ENCODE results near the gene ETHE1. TPM values are rescaled to one million over a fixed set of nuclear protein-coding genes. Genes with fewer than 3 reads are reported as not detected.

ETHE1 gene
- total RNA-seq, 4 donors from 2014 or later: 66.6 to 126 (median 98.5) TPM

DNA sequence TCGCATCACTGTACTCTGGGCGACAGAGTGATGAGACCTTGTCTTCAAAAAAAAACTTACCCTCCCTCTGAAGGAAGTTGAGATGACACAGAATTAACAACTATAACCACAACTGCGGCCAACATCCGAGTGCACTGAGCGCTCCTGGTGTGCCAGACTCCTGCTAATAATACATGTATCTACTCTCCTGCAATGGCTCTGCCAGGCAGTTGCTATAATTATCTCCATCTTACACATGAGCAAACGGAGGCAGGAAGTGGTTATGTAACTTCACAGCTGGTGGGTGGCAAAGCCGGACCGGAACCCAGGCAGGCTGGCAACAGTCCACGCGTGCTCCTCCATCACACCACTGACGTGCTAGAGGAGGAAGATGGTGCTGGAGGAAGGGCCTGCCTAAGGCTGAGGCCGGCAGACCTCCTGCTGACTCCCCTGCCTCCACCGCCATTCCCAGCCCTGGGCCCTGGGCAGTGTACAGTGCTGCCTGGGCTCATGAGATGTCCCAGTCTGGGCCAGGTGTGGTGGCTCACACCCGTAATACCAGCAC is 35.8 kb upstream of the ETHE1 start:
- H3K27me3 ChIP-seq: no peaks in the 10 kb centered on the region
- no peak for DNase-seq
- peak overlapping the region; percentile 49 to 82 (median 70) for H3K27ac ChIP-seq
- intact Hi-C loops (cut with DNase I): no loop called here
- no peak for TF ChIP-seq POLR2A (IDR thresholded peaks at IDR 0.05)
- TF ChIP-seq, protein P1, sequence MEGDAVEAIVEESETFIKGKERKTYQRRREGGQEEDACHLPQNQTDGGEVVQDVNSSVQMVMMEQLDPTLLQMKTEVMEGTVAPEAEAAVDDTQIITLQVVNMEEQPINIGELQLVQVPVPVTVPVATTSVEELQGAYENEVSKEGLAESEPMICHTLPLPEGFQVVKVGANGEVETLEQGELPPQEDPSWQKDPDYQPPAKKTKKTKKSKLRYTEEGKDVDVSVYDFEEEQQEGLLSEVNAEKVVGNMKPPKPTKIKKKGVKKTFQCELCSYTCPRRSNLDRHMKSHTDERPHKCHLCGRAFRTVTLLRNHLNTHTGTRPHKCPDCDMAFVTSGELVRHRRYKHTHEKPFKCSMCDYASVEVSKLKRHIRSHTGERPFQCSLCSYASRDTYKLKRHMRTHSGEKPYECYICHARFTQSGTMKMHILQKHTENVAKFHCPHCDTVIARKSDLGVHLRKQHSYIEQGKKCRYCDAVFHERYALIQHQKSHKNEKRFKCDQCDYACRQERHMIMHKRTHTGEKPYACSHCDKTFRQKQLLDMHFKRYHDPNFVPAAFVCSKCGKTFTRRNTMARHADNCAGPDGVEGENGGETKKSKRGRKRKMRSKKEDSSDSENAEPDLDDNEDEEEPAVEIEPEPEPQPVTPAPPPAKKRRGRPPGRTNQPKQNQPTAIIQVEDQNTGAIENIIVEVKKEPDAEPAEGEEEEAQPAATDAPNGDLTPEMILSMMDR (IDR thresholded peaks at IDR 0.05): no peak
- H3K4me1 ChIP-seq: peaks cover 5 to 12% (median 5%) of the 10 kb centered on the region in 3 donors
- no peak overlapping the region for H3K4me3 ChIP-seq
- no peaks in the 10 kb centered on the region for H3K9me3 ChIP-seq
- WGBS, 2 donors: 54 to 56% methylated on average over 9 to 12 of the region's 14 CpGs
- peaks cover 5 to 46% (median 6%) of the 10 kb centered on the region in 3 donors for H3K36me3 ChIP-seq

DNA sequence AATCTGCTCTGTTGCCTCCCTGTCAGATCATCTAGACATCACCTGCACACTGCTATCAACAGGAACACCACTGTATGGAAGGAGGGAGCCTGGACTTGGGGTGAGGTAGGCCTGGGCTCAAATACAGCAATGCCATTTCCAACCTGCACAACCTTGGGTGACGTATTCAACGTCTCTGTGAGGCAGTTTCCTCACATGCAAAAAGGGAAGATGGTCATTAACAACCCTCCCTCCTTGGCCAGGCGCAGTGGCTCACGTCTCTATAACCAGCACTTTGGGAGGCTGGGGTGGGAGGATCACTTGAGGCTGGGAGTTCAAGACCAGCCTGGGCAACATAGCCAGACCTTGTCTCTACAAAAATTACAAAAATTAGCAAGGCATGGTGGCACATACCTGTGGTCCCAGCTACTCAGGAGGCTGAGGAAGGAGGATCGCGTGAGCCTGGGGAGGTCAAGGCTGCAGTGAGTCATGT is 35.3 kb upstream of the ETHE1 start:
- TF ChIP-seq, protein P1 (IDR thresholded peaks at IDR 0.05): no peak
- no peak for TF ChIP-seq POLR2A (IDR thresholded peaks at IDR 0.05)
- Histone ChIP-seq H3K27ac (peak overlapping the region; percentile 31 to 82 (median 54)), H3K27me3 (no peaks in the 10 kb centered on the region), H3K9me3 (no peaks in the 10 kb centered on the region), H3K36me3 (peaks cover 5 to 50% (median 6%) of the 10 kb centered on the region in 3 donors), H3K4me3 (no peak overlapping the region), H3K4me1 (peaks cover 5 to 12% (median 5%) of the 10 kb centered on the region in 3 donors)
- WGBS, 2 donors: 71 to 73% methylated on average over 3 to 6 of the region's 6 CpGs
- intact Hi-C loops (cut with DNase I): no loop called here
- no peak for DNase-seq

DNA sequence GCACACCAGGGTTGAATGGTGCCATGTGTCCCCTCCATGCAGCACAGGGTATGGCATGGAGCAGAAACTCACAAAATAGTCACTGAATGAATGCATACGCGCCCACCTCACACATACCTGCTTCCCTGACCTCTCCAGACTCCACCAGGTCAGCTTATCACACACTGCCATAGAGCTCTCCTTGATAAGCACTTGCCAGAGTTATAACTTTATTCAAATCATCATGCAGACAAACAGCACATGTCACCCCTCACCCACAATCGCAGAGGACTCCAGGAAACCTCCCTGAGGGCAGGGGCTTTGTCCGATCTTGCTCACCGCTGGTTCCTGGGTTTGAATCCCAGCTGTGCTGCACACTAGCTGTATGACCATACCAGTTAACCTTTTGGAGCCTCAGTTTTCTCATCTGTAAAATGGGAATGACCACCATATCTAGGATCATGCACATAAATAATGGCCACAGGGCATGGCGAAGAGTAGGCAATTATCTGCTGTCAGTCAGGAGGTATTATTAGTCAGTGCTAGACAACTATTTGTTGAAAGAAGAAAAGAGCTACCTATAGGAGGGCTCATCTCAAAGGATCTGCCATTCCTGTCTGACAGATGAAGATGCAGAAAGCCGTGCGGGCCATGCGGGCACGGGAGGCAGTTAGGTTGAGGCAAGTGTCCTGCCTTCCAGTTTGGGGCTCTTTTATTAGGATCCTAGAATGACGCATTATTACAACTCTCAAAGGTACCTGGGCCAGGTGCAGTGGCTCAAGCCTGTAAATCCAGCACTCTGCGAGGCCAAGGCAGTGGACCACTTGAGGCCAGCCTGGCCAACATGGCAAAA is 34.4 kb upstream of the ETHE1 start:
- intact Hi-C loops (cut with DNase I): no loop called here
- H3K27ac ChIP-seq: no peak overlapping the region
- peaks cover 5 to 12% (median 5%) of the 10 kb centered on the region in 3 donors for H3K4me1 ChIP-seq
- TF ChIP-seq, protein P1 (IDR thresholded peaks at IDR 0.05): no peak
- no peak for TF ChIP-seq POLR2A (IDR thresholded peaks at IDR 0.05)
- no peaks in the 10 kb centered on the region for H3K27me3 ChIP-seq
- 95 to 98% methylated on average over 12 of the region's 12 CpGs for WGBS, 2 donors
- peaks cover 5 to 59% (median 6%) of the 10 kb centered on the region in 3 donors for H3K36me3 ChIP-seq
- no peak overlapping the region for H3K4me3 ChIP-seq
- no peaks in the 10 kb centered on the region for H3K9me3 ChIP-seq
- DNase-seq: no peak

DNA sequence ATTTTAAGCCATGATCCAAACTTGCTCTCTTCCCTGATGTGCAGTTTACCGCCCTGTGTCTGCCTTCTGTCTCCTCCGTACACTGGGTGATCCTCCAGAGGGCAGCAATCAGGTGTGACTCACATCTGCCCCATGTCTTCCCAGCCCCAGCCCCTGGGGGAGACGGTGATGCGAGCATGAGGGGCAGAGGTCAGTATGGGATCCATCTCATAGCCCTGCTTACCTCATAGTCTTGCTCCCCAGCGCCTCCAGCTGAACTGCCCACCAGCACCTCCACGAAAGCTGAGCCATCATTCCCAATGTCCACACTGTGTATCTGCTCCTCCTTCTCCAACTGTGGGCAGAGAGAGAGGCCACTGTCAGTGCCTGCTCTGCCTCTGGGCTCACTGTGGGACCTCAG is 33.7 kb upstream of the ETHE1 start:
- intact Hi-C loops (cut with DNase I): no loop called here
- no peak for DNase-seq
- peaks cover 5 to 65% (median 6%) of the 10 kb centered on the region in 3 donors for H3K36me3 ChIP-seq
- no peaks in the 10 kb centered on the region for H3K27me3 ChIP-seq
- 75 to 76% methylated on average over 4 to 6 of the region's 6 CpGs for WGBS, 2 donors
- no peaks in the 10 kb centered on the region for H3K9me3 ChIP-seq
- H3K4me3 ChIP-seq: no peak overlapping the region
- peaks cover 5 to 12% (median 5%) of the 10 kb centered on the region in 3 donors for H3K4me1 ChIP-seq
- H3K27ac ChIP-seq: no peak overlapping the region
- TF ChIP-seq, protein P1 (IDR thresholded peaks at IDR 0.05): no peak
- no peak for TF ChIP-seq POLR2A (IDR thresholded peaks at IDR 0.05)

DNA sequence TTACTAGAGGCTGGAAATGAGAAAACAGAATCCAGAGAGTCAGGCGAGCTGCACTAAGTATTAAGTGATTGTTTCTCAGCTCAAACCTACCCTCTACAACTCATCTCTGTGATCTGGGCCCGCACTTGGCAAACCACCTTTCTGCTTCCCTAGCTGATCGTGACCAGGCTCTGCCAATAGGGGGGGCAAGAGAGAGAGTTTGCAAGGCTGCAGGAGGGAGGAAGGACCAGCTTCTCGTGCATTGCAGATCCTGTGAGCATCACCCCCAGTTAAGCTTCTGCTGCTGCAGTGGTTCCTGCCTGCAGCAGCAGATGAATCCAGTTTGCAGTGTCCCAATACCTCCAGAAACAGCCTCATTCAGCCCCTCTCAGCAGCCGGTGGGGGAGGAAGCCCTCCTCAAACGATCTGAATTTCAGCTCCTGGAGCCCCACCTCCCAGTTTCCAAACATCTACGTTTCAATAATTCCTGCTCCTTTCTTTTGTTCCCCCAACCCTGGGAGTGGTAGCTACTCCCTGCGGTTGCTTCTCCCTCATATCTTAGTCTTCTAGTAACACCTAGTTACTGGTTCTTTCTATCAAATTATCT is 28.3 kb upstream of the ETHE1 start:
- H3K4me3 ChIP-seq: no peak overlapping the region
- peaks cover 9 to 96% (median 37%) of the 10 kb centered on the region in 3 donors for H3K36me3 ChIP-seq
- H3K27ac ChIP-seq: no peak overlapping the region
- intact Hi-C loops (cut with DNase I): no loop called here
- no peak for TF ChIP-seq POLR2A (IDR thresholded peaks at IDR 0.05)
- TF ChIP-seq, protein P1 (IDR thresholded peaks at IDR 0.05): peak in 5 of 6 experiments; percentile 42 to 72 (median 59)
- WGBS, 2 donors: 38% methylated on average over 8 of the region's 8 CpGs
- H3K27me3 ChIP-seq: no peaks in the 10 kb centered on the region
- H3K4me1 ChIP-seq: no peaks in the 10 kb centered on the region
- H3K9me3 ChIP-seq: no peaks in the 10 kb centered on the region
- no peak for DNase-seq
